HepG2 (cell line): ENCODE measurements around the gene SLX9. TPM values are rescaled to one million over a fixed set of nuclear protein-coding genes. Genes with fewer than 3 reads are reported as not detected.

ENCODE experiments used
- ATF5 ChIP-seq: sonication (generic); formaldehyde crosslinking; IDR thresholded peaks from 2 replicates; pipeline ENCODE4 v1.4.0; 2020; ENCODE audit warnings: mild to moderate bottlenecking, low read depth, missing genetic modification reagents
- GATAD2A ChIP-seq: IDR thresholded peaks from 2 replicates; pipeline ENCODE4 v1.6.1; 2016
- KLF16 ChIP-seq, 2 experiments: sonication (generic) in 1 of 2; formaldehyde crosslinking in 1 of 2; IDR thresholded peaks; 2 replicates each; pipeline versions ENCODE4 v1.6.1 to v1.8.0; 2016 to 2023; ENCODE audit warnings: missing genetic modification reagents in 2 of 2, missing compliant biosample characterization in 1 of 2
- MED1 ChIP-seq: sonication (generic); formaldehyde crosslinking; IDR thresholded peaks from 2 replicates; pipeline ENCODE4 v1.4.0; 2020; ENCODE audit warnings: missing genetic modification reagents
- NR3C1 ChIP-seq: sonication (generic); formaldehyde crosslinking; IDR thresholded peaks from 2 replicates; pipeline ENCODE4 v1.4.0; 2020; ENCODE audit warnings: missing genetic modification reagents
- PTBP1 ChIP-seq: fragments of 200-400 bp; formaldehyde crosslinking; IDR thresholded peaks from 2 replicates; pipeline ENCODE4 v1.6.1; 2018; ENCODE audit warnings: low read length, low read depth; ENCODE audit not compliant: poor library complexity, severe bottlenecking
- RXRB ChIP-seq: IDR thresholded peaks from 2 replicates; pipeline ENCODE4 v1.6.1; 2016; ENCODE audit warnings: borderline replicate concordance, missing genetic modification reagents, missing compliant biosample characterization
- STAG1 ChIP-seq: sonication (generic); formaldehyde crosslinking; IDR thresholded peaks from 2 replicates; pipeline ENCODE4 v1.4.0; 2020; ENCODE audit warnings: missing genetic modification reagents
- YEATS2 ChIP-seq: sonication (generic); formaldehyde crosslinking; IDR thresholded peaks from 2 replicates; pipeline ENCODE4 v1.4.0; 2020; ENCODE audit warnings: missing genetic modification reagents, borderline replicate concordance
- ZBTB38 ChIP-seq: sonication (generic); formaldehyde crosslinking; IDR thresholded peaks from 2 replicates; pipeline ENCODE4 v1.5.1; 2020; ENCODE audit warnings: mild to moderate bottlenecking, missing genetic modification reagents
- ZBTB43 ChIP-seq: sonication (generic); formaldehyde crosslinking; conservative IDR thresholded peaks from 2 replicates; pipeline ENCODE4 v1.4.0; 2020; ENCODE audit warnings: missing genetic modification reagents
- ZBTB7A ChIP-seq: sonication (generic); formaldehyde crosslinking; IDR thresholded peaks from 2 replicates; pipeline ENCODE4 v1.8.0; 2022; ENCODE audit warnings: mild to moderate bottlenecking, missing genetic modification reagents
- ZFX ChIP-seq: sonication (generic); formaldehyde crosslinking; IDR thresholded peaks from 2 replicates; pipeline ENCODE4 v1.4.0; 2020; ENCODE audit warnings: mild to moderate bottlenecking, low read depth, missing genetic modification reagents, moderate library complexity
- ZNF687 ChIP-seq: sonication (generic); formaldehyde crosslinking; IDR thresholded peaks from 2 replicates; pipeline ENCODE4 v1.5.1; 2020; ENCODE audit warnings: mild to moderate bottlenecking, missing genetic modification reagents, moderate library complexity
- ZNF724P ChIP-seq: sonication (generic); formaldehyde crosslinking; IDR thresholded peaks from 2 replicates; pipeline ENCODE4 v1.8.0; 2022; ENCODE audit warnings: missing genetic modification reagents, borderline replicate concordance
- ZNF788 ChIP-seq: sonication (generic); formaldehyde crosslinking; IDR thresholded peaks from 2 replicates; pipeline ENCODE4 v1.5.0; 2020; ENCODE audit warnings: mild to moderate bottlenecking, missing genetic modification reagents, borderline replicate concordance
- polyA plus RNA-seq, 8 experiments: library from polyadenylated mRNA; depleted of rRNA in 3 of 8; stranded (reverse) in 7 of 8; unstranded in 1 of 8; fragments of >200 nt; fragmentation: Illumina TruSeq in 4 of 8; extraction: Trizol in 4 of 8; gene quantifications; 2 replicates each; pipeline versions ENCODE4 v1.2.1 to v1.2.3, GENCODE V29; 2011 to 2016; ENCODE audit warnings: low read depth in 4 of 8, missing spikeins in 1 of 8, mixed read lengths in 1 of 8; ENCODE audit not compliant: insufficient read depth in 1 of 8
- total RNA-seq, 5 experiments: library from RNA; depleted of rRNA; stranded (reverse); fragments of >200 nt; fragmentation: Illumina TruSeq; extraction: Trizol; gene quantifications; 2 replicates each; pipeline ENCODE4 v1.2.3, GENCODE V29; 2016; ENCODE audit warnings: low read depth in 1 of 5
- TF ChIP-seq, protein P1 (sequence below): sonication (generic); formaldehyde crosslinking; IDR thresholded peaks from 2 replicates; pipeline ENCODE4 v1.5.0; 2020; ENCODE audit warnings: missing genetic modification reagents, mild to moderate bottlenecking, borderline replicate concordance
- TF ChIP-seq, protein P2 (sequence below): sonication (generic); formaldehyde crosslinking; IDR thresholded peaks from 2 replicates; pipeline ENCODE4 v1.8.0; 2022; ENCODE audit warnings: missing genetic modification reagents, mild to moderate bottlenecking, borderline replicate concordance
- TF ChIP-seq, protein P3 (sequence below): sonication (generic); formaldehyde crosslinking; IDR thresholded peaks from 2 replicates; pipeline ENCODE4 v1.4.0; 2020; ENCODE audit warnings: missing genetic modification reagents, borderline replicate concordance

The SLX9 gene
- total and polyA plus RNA-seq, 2 of the 13 experiments (the other 11 are each of a cell fraction or from before 2014, with no cell fraction given) = 21.0 to 47.1 TPM

DNA sequence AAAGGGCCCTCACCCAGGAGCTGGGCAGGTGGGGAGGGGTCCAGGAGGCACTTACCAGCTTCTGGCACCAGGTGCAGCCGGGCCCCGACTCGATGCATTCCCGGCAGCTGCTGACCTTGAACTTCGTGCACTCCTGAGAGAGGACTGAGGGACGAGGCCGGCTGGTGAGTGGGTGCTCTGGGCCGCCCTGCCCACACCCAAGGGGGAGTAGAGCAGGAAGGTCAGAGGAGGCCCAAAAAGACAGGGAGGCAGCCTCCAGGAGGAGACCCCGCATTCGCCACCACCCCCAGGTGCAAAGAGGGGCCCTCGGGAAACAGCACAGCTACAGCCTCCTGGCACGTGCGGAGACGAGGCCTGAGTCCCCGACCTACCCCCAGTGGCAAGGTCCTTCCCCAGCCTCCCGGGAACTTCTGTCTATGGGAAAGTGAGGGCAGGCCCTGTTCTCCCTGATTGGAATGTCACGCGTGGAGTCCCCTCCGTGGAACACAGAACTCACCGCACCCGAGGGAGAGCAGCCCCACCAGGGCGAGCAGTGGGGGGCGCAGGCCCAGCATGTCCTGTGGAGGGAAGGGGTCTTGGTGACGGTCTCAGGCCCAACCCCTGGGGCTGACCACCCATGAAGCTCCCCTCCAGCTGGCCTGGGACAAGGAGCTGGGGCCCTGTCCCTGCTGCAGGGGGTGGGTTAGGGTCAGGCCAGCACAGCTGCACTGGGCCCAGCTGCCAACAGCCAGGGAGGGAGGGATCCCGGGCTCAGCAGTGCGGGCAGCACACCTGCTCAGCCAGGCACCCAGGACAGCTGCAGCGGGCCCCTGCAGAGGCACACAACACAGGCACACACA is 29.4 kb upstream of the SLX9 start (continued):
- TF ChIP-seq, protein P1, sequence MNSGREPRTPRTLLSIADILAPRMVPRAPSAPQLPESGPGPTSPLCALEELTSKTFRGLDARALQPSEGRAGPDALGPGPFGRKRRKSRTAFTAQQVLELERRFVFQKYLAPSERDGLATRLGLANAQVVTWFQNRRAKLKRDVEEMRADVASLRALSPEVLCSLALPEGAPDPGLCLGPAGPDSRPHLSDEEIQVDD (CRISPR knock-in tag) = no peak
- TF ChIP-seq STAG1 (0 out of 2 replicates have a peak, but pooled peaks have one; percentile 12), RXRB (CRISPR knock-in tag) (peak; percentile 57), ZBTB38 (CRISPR knock-in tag) (peak; percentile 40; the same call in 1 of the 2 replicates), YEATS2 (peak; percentile 34; the same call in 1 of the 2 replicates), MED1 (peak; percentile 63), PTBP1 (no peak), ZNF788 (CRISPR knock-in tag) (0 out of 2 replicates have a peak, but pooled peaks have one; percentile 26), NR3C1 (CRISPR knock-in tag) (no peak), ZBTB7A (CRISPR knock-in tag) (peak; percentile 66; the same call in 1 of the 2 replicates), ZNF724P (CRISPR knock-in tag) (no peak), KLF16 (CRISPR knock-in tag; IDR thresholded peaks at IDR 0.05) (peak in 1 of 2 experiments; percentile 30; a peak in 1 of 4 replicates), ZFX (CRISPR knock-in tag) (peak; percentile 55), ZNF687 (CRISPR knock-in tag) (peak; percentile 90), ZBTB43 (CRISPR knock-in tag) (no peak), ATF5 (CRISPR knock-in tag) (no peak), GATAD2A (CRISPR knock-in tag) (peak; percentile 79)
- TF ChIP-seq, protein P2, sequence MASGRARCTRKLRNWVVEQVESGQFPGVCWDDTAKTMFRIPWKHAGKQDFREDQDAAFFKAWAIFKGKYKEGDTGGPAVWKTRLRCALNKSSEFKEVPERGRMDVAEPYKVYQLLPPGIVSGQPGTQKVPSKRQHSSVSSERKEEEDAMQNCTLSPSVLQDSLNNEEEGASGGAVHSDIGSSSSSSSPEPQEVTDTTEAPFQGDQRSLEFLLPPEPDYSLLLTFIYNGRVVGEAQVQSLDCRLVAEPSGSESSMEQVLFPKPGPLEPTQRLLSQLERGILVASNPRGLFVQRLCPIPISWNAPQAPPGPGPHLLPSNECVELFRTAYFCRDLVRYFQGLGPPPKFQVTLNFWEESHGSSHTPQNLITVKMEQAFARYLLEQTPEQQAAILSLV (CRISPR knock-in tag) = 0 out of 2 replicates have a peak, but pooled peaks have one; percentile 15
- TF ChIP-seq, protein P3, sequence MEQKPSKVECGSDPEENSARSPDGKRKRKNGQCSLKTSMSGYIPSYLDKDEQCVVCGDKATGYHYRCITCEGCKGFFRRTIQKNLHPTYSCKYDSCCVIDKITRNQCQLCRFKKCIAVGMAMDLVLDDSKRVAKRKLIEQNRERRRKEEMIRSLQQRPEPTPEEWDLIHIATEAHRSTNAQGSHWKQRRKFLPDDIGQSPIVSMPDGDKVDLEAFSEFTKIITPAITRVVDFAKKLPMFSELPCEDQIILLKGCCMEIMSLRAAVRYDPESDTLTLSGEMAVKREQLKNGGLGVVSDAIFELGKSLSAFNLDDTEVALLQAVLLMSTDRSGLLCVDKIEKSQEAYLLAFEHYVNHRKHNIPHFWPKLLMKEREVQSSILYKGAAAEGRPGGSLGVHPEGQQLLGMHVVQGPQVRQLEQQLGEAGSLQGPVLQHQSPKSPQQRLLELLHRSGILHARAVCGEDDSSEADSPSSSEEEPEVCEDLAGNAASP = peak; percentile 45; the same call in 1 of the 2 replicates
